Naive thymus-derived CD4-positive, alpha-beta T cell (primary cell): ENCODE data around the gene EDAR. TPM values are rescaled to one million over a fixed set of nuclear protein-coding genes. Genes with fewer than 3 reads are reported as not detected.
A peak's percentile ranks its signal among the peaks of the same experiment; 100 is the strongest.

Experiments
- ATAC-seq: fragments of 150-1000 bp; cut with Tn5 transposase; 2 replicates; pipeline ENCODE4 v1.10.0; 2021; ENCODE audit warnings: mild to moderate bottlenecking, moderate library complexity
- CTCF ChIA-PET: fragments of 350-600 bp; sonication (Branson Sonifier 250); formaldehyde crosslinking; loops from one replicate; lab custom pipeline; 2021; ENCODE audit warnings: antibody characterized with exemption; lab: Charles Lee
- POLR2A ChIA-PET: fragments of 350-600 bp; sonication (Branson Sonifier 250); formaldehyde crosslinking; loops from one replicate; lab custom pipeline; 2021; ENCODE audit warnings: antibody characterized with exemption, inconsistent platforms; lab: Charles Lee
- DNase-seq, 9 donors: peaks; one replicate each; pipeline versions ENCODE4 v3.0.0 to v3.0.0-alpha.2; 2020 to 2022; ENCODE audit warnings: mixed read lengths in 1 of 9
- H3K27ac ChIP-seq: one replicate; pipeline ENCODE4 v1.7.0; 2013; ENCODE audit warnings: mild to moderate bottlenecking, low read depth, low read length, moderate library complexity
- H3K27me3 ChIP-seq, 2 donors: one replicate each; pipeline ENCODE4 v1.7.0; 2013; ENCODE audit warnings: low read length in 2 of 2, mild to moderate bottlenecking in 2 of 2, moderate library complexity in 2 of 2; ENCODE audit not compliant: control insufficient read depth in 2 of 2, insufficient read depth in 2 of 2
- H3K36me3 ChIP-seq, 3 experiments: 1 replicate in 2 of 3; 2 replicates in 1 of 3; pipeline ENCODE4 v1.7.0; 2013; ENCODE audit warnings: low read length in 3 of 3, mild to moderate bottlenecking in 3 of 3, moderate library complexity in 1 of 3; ENCODE audit not compliant: insufficient read depth in 3 of 3, control insufficient read depth in 2 of 3
- H3K4me1 ChIP-seq, 2 donors: one replicate each; pipeline ENCODE4 v1.7.0; 2013; ENCODE audit warnings: low read length in 2 of 2, mild to moderate bottlenecking in 2 of 2, moderate library complexity in 1 of 2; ENCODE audit not compliant: control insufficient read depth in 2 of 2, insufficient read depth in 2 of 2
- H3K4me3 ChIP-seq: 2 replicates; pipeline ENCODE4 v1.7.0; 2013; ENCODE audit warnings: mild to moderate bottlenecking, low read length
- H3K9me3 ChIP-seq, 3 experiments: 1 replicate in 2 of 3; 2 replicates in 1 of 3; pipeline ENCODE4 v1.7.0; 2013; ENCODE audit warnings: low read length in 3 of 3; ENCODE audit not compliant: control insufficient read depth in 2 of 3
- H3K27ac Mint-ChIP-seq, 9 donors: one replicate each; pipeline ENCODE4 v1.8.0; 2020 to 2022; ENCODE audit warnings: mixed read lengths in 9 of 9, mild to moderate bottlenecking in 8 of 9, moderate library complexity in 5 of 9, inconsistent platforms in 2 of 9
- H3K27me3 Mint-ChIP-seq, 5 donors: one replicate each; pipeline ENCODE4 v1.8.0; 2021 to 2022; ENCODE audit warnings: mixed read lengths in 5 of 5, mild to moderate bottlenecking in 1 of 5
- H3K36me3 Mint-ChIP-seq, 5 donors: one replicate each; pipeline ENCODE4 v1.8.0; 2020 to 2022; ENCODE audit warnings: mixed read lengths in 5 of 5, mild to moderate bottlenecking in 3 of 5, inconsistent platforms in 1 of 5
- H3K4me1 Mint-ChIP-seq, 7 donors: one replicate each; pipeline ENCODE4 v1.8.0; 2020 to 2022; ENCODE audit warnings: mixed read lengths in 7 of 7, mild to moderate bottlenecking in 3 of 7, inconsistent platforms in 1 of 7
- H3K4me3 Mint-ChIP-seq, 10 donors: one replicate each; pipeline ENCODE4 v1.8.0; 2020 to 2022; ENCODE audit warnings: mild to moderate bottlenecking in 10 of 10, mixed read lengths in 10 of 10, moderate library complexity in 6 of 10, inconsistent platforms in 2 of 10
- H3K9me3 Mint-ChIP-seq, 11 donors: one replicate each; pipeline ENCODE4 v1.8.0; 2020 to 2022; ENCODE audit warnings: mixed read lengths in 11 of 11, mild to moderate bottlenecking in 4 of 11, inconsistent platforms in 1 of 11, moderate library complexity in 1 of 11
- intact Hi-C, 2 donors: fragments of 100-400 bp; cut with micrococcal nuclease; formaldehyde crosslinking; loops; one replicate each; pipeline ENCODE4 v1.15.1; 2023
- polyA plus RNA-seq, 2 donors: library from polyadenylated mRNA; unstranded; fragments of 300-500 nt; fragmentation: Illumina TruSeq; gene quantifications; one replicate each; pipeline ENCODE4 v1.2.3, GENCODE V29; 2021
- total RNA-seq, 6 experiments: library from RNA in 5 of 6; stranded (reverse) in 5 of 6; gene quantifications; 1 replicate in 5 of 6; 2 replicates in 1 of 6; pipeline ENCODE4 v1.2.3 and lab custom pipeline; 2021 to 2026

Gene EDAR
- total and polyA plus RNA-seq, 7 experiments from 2014 or later = 0.17 to 26.8 (median 21.6) TPM

GRCh38 chr2:108920686-108921085 is 68.3 kb downstream of the EDAR start:
- H3K36me3 Mint-ChIP-seq = peaks cover 0 to 44% (median 8%) of the 10 kb centered on the region in 5 donors
- POLR2A ChIA-PET = no interaction called here
- peaks cover 0 to 22% (median 13%) of the 10 kb centered on the region in 7 donors for H3K4me1 Mint-ChIP-seq
- intact Hi-C loops = loop anchor here in 1 of 2 donors (10.0 kb wide), 1 partner anchor 224 kb away; no protein-coding TSS in a partner anchor
- CTCF ChIA-PET = no interaction called here
- no peak for DNase-seq
- Histone ChIP-seq H3K4me1 (no peaks in the 10 kb centered on the region), H3K27me3 (no peaks in the 10 kb centered on the region), H3K4me3 (no peak overlapping the region), H3K27ac (no peak overlapping the region), H3K9me3 (no peaks in the 10 kb centered on the region), H3K36me3 (peaks cover 0 to 80% (median 0%) of the 10 kb centered on the region in 3 experiments)
- H3K27ac Mint-ChIP-seq = no peak overlapping the region
- ATAC-seq = no peak
- H3K4me3 Mint-ChIP-seq = no peak overlapping the region
- no peaks in the 10 kb centered on the region for H3K9me3 Mint-ChIP-seq
- peaks cover 0 to 3% (median 0%) of the 10 kb centered on the region in 5 donors for H3K27me3 Mint-ChIP-seq

- intact Hi-C loops = loop anchor here in 1 of 2 donors (10.0 kb wide), 1 partner anchor 225 kb away; no protein-coding TSS in a partner anchor
- POLR2A ChIA-PET = no interaction called here
- H3K4me1 Mint-ChIP-seq = peaks cover 0 to 22% (median 13%) of the 10 kb centered on the region in 7 donors
- Histone ChIP-seq H3K4me1 (no peaks in the 10 kb centered on the region), H3K4me3 (no peak overlapping the region), H3K27me3 (no peaks in the 10 kb centered on the region), H3K9me3 (no peaks in the 10 kb centered on the region), H3K27ac (no peak overlapping the region), H3K36me3 (peaks cover 0 to 70% (median 0%) of the 10 kb centered on the region in 3 experiments)
- no peak overlapping the region for H3K4me3 Mint-ChIP-seq
- CTCF ChIA-PET = interaction anchor here (0.6 kb wide), 1 partner anchor 314 kb away, joined by 3 read pairs; no protein-coding TSS in a partner anchor
- ATAC-seq (no peak), DNase-seq (no peak)
- H3K27ac Mint-ChIP-seq = peak overlapping the region in 2 of 9 donors; percentile 41 to 59
- H3K36me3 Mint-ChIP-seq = peaks cover 0 to 43% (median 8%) of the 10 kb centered on the region in 5 donors
- H3K27me3 Mint-ChIP-seq = peaks cover 0 to 3% (median 0%) of the 10 kb centered on the region in 5 donors
- H3K9me3 Mint-ChIP-seq = no peaks in the 10 kb centered on the region
Observed at GRCh38 chr2:108919571-108920373, 69.2 kb downstream of the EDAR start.

GRCh38 chr2:108918941-108919341 is 70.1 kb downstream of the EDAR start:
- no peak overlapping the region for H3K4me3 Mint-ChIP-seq
- H3K27me3 Mint-ChIP-seq = peaks cover 0 to 3% (median 0%) of the 10 kb centered on the region in 5 donors
- H3K9me3 ChIP-seq = no peaks in the 10 kb centered on the region
- H3K4me1 Mint-ChIP-seq = peaks cover 0 to 22% (median 13%) of the 10 kb centered on the region in 7 donors
- no peak for ATAC-seq
- H3K27ac Mint-ChIP-seq = no peak overlapping the region
- no peaks in the 10 kb centered on the region for H3K27me3 ChIP-seq
- no peak overlapping the region for H3K4me3 ChIP-seq
- H3K27ac ChIP-seq = no peak overlapping the region
- H3K4me1 ChIP-seq = no peaks in the 10 kb centered on the region
- H3K9me3 Mint-ChIP-seq = no peaks in the 10 kb centered on the region
- ChIA-PET POLR2A (interaction anchor here (0.6 kb wide), 1 partner anchor 37 kb away, joined by 5 read pairs; no protein-coding TSS in a partner anchor), CTCF (no interaction called here)
- DNase-seq = no peak
- intact Hi-C loops = no loop called here
- peaks cover 0 to 65% (median 0%) of the 10 kb centered on the region in 3 experiments for H3K36me3 ChIP-seq
- peaks cover 0 to 43% (median 11%) of the 10 kb centered on the region in 5 donors for H3K36me3 Mint-ChIP-seq

GRCh38 chr2:108918156-108918874 is 70.7 kb downstream of the EDAR start:
- Mint-ChIP-seq H3K9me3 (no peaks in the 10 kb centered on the region), H3K4me1 (peaks cover 0 to 22% (median 13%) of the 10 kb centered on the region in 7 donors), H3K27ac (peak overlapping the region in 1 of 9 donors; percentile 14), H3K36me3 (peaks cover 0 to 44% (median 9%) of the 10 kb centered on the region in 5 donors), H3K27me3 (peaks cover 0 to 3% (median 0%) of the 10 kb centered on the region in 5 donors), H3K4me3 (no peak overlapping the region)
- Histone ChIP-seq H3K9me3 (no peaks in the 10 kb centered on the region), H3K36me3 (peaks cover 0 to 59% (median 0%) of the 10 kb centered on the region in 3 experiments), H3K27ac (no peak overlapping the region), H3K4me3 (no peak overlapping the region), H3K27me3 (no peaks in the 10 kb centered on the region), H3K4me1 (no peaks in the 10 kb centered on the region)
- intact Hi-C loops = no loop called here
- CTCF ChIA-PET = no interaction called here
- ATAC-seq = no peak
- no peak for DNase-seq
- POLR2A ChIA-PET = interaction anchor here (0.6 kb wide), 1 partner anchor 36 kb away, joined by 5 read pairs; no protein-coding TSS in a partner anchor

GRCh38 chr2:108917526-108917925 is 71.5 kb downstream of the EDAR start:
- H3K4me3 ChIP-seq = no peak overlapping the region
- intact Hi-C loops = no loop called here
- H3K4me1 Mint-ChIP-seq = peaks cover 0 to 22% (median 13%) of the 10 kb centered on the region in 7 donors
- ATAC-seq = no peak
- H3K27me3 ChIP-seq = no peaks in the 10 kb centered on the region
- H3K27ac ChIP-seq = no peak overlapping the region
- DNase-seq = no peak
- peak overlapping the region in 2 of 9 donors; percentile 51 to 81 for H3K27ac Mint-ChIP-seq
- peaks cover 0 to 54% (median 0%) of the 10 kb centered on the region in 3 experiments for H3K36me3 ChIP-seq
- ChIA-PET CTCF (interaction anchor here (0.5 kb wide), 1 partner anchor 51 kb away, joined by 3 read pairs; no protein-coding TSS in a partner anchor), POLR2A (no interaction called here)
- no peaks in the 10 kb centered on the region for H3K9me3 Mint-ChIP-seq
- H3K4me3 Mint-ChIP-seq = peak overlapping the region in 1 of 10 donors; percentile 23
- H3K9me3 ChIP-seq = no peaks in the 10 kb centered on the region
- H3K27me3 Mint-ChIP-seq = peaks cover 0 to 3% (median 0%) of the 10 kb centered on the region in 5 donors
- peaks cover 0 to 42% (median 3%) of the 10 kb centered on the region in 5 donors for H3K36me3 Mint-ChIP-seq
- no peaks in the 10 kb centered on the region for H3K4me1 ChIP-seq

GRCh38 chr2:108916796-108917421 is 72.1 kb downstream of the EDAR start:
- peaks cover 0 to 54% (median 0%) of the 10 kb centered on the region in 3 experiments for H3K36me3 ChIP-seq
- H3K4me1 Mint-ChIP-seq = peaks cover 0 to 22% (median 13%) of the 10 kb centered on the region in 7 donors
- H3K36me3 Mint-ChIP-seq = peaks cover 0 to 46% (median 8%) of the 10 kb centered on the region in 5 donors
- H3K27me3 ChIP-seq = no peaks in the 10 kb centered on the region
- H3K4me3 Mint-ChIP-seq = no peak overlapping the region
- H3K27me3 Mint-ChIP-seq = peaks cover 0 to 3% (median 0%) of the 10 kb centered on the region in 5 donors
- POLR2A ChIA-PET = no interaction called here
- H3K9me3 ChIP-seq = no peaks in the 10 kb centered on the region
- H3K4me1 ChIP-seq = no peaks in the 10 kb centered on the region
- intact Hi-C loops = no loop called here
- H3K4me3 ChIP-seq = no peak overlapping the region
- H3K27ac ChIP-seq = no peak overlapping the region
- peak overlapping the region in 6 of 9 donors; percentile 21 to 81 (median 50) for H3K27ac Mint-ChIP-seq
- DNase-seq = no peak
- ATAC-seq = no peak
- no peaks in the 10 kb centered on the region for H3K9me3 Mint-ChIP-seq
- CTCF ChIA-PET = interaction anchor here (0.5 to 1.2 kb wide), 2 partner anchors 52 to 70 kb away, joined by 3 read pairs; no protein-coding TSS in a partner anchor
